Small intestine (tissue), 7 donors: ENCODE measurements around the gene ELOVL5. TPM values are rescaled to one million over a fixed set of nuclear protein-coding genes. Genes with fewer than 3 reads are reported as not detected.
"Not testable (repeated sequence)": the region's sequence is repeated elsewhere in the genome, so short reads cannot be mapped to it uniquely, and the experiment has no call there.

ENCODE experiments used
- DNase-seq, 2 donors: peaks; one replicate each; pipeline versions ENCODE4 v3.0.0 to v3.0.0-alpha.2; 2013
- FAIRE-seq: peaks from 2 replicates; lab custom pipeline; 2012; peaks lifted over from hg19 to GRCh38; lab: Jason Lieb, UNC
- H3K27ac ChIP-seq, 3 donors: one replicate each; pipeline ENCODE4 v1.5.1; 2013; ENCODE audit warnings: low read length in 2 of 3, mild to moderate bottlenecking in 2 of 3, control low read depth in 1 of 3, inconsistent platforms in 1 of 3, low read depth in 1 of 3, moderate library complexity in 1 of 3
- H3K27me3 ChIP-seq, 3 donors: one replicate each; pipeline ENCODE4 v1.6.1; 2013; ENCODE audit warnings: low read length in 3 of 3, inconsistent platforms in 1 of 3; ENCODE audit not compliant: control insufficient read depth in 3 of 3, insufficient read depth in 3 of 3
- H3K36me3 ChIP-seq, 3 donors: one replicate each; pipeline ENCODE4 v1.6.1; 2013; ENCODE audit warnings: low read length in 3 of 3, inconsistent platforms in 1 of 3, low read depth in 1 of 3, mild to moderate bottlenecking in 1 of 3, moderate library complexity in 1 of 3; ENCODE audit not compliant: control insufficient read depth in 3 of 3, insufficient read depth in 2 of 3
- H3K4me1 ChIP-seq, 3 donors: one replicate each; pipeline ENCODE4 v1.6.1; 2013; ENCODE audit warnings: low read length in 2 of 3, inconsistent platforms in 1 of 3, low read depth in 1 of 3, mild to moderate bottlenecking in 1 of 3, moderate library complexity in 1 of 3; ENCODE audit not compliant: control insufficient read depth in 3 of 3, insufficient read depth in 2 of 3
- H3K4me3 ChIP-seq, 3 donors: one replicate each; pipeline ENCODE4 v1.5.1; 2013; ENCODE audit warnings: low read length in 3 of 3, control low read depth in 1 of 3, inconsistent platforms in 1 of 3, low read depth in 1 of 3, mild to moderate bottlenecking in 1 of 3, moderate library complexity in 1 of 3
- H3K9me3 ChIP-seq, 2 donors: one replicate each; pipeline ENCODE4 v1.6.1; 2013; ENCODE audit warnings: low read depth in 1 of 2, low read length in 1 of 2; ENCODE audit not compliant: control insufficient read depth in 2 of 2, insufficient read depth in 1 of 2
- whole genome bisulfite sequencing, 3 donors: extraction: QIAGEN DNeasy Blood & Tissue Kit; methylation state at CpG; one replicate each; pipeline ENCODE4 v1.1.7; 2013; 5-methylcytosine and 5-hydroxymethylcytosine counted together
- polyA plus RNA-seq, 4 donors: library from polyadenylated mRNA; stranded (reverse) in 3 of 4; unstranded in 1 of 4; fragments of 200-250 nt in 3 of 4; fragments of 120-200 nt in 1 of 4; gene quantifications; one replicate each; pipeline versions ENCODE4 v1.2.1 to v1.2.3, GENCODE V29; 2013
- donor health status: healthy with polysubstance abuse.
- donor health status: control.
- donor health status: control.
- donor health status: Bipolar disorder and iron deficiency.
- donor health status: healthy.

The ELOVL5 gene
- polyA plus RNA-seq, 4 donors: 6.3 to 37.0 (median 22.6) TPM

- H3K4me1 ChIP-seq: peaks cover 0 to 4% (median 0%) of the 10 kb centered on the region in 3 donors
- H3K9me3 ChIP-seq: no peaks in the 10 kb centered on the region
- DNase-seq (no peak), FAIRE-seq (no peak)
- H3K36me3 ChIP-seq: no peaks in the 10 kb centered on the region
- H3K27ac ChIP-seq: no peak overlapping the region
- no peaks in the 10 kb centered on the region for H3K27me3 ChIP-seq
- no peak overlapping the region for H3K4me3 ChIP-seq
- 65 to 79% (median 78%) methylated on average over 2 of the region's 2 CpGs for WGBS, 3 donors
Measured at GRCh38 chr6:53321701-53322100, 27.0 kb downstream of the ELOVL5 start.

- DNase-seq (no peak), FAIRE-seq (no peak)
- H3K27me3 ChIP-seq: no peaks in the 10 kb centered on the region
- no peak overlapping the region for H3K4me3 ChIP-seq
- WGBS, 3 donors: 75 to 93% (median 85%) methylated on average over 5 of the region's 5 CpGs
- H3K9me3 ChIP-seq: no peaks in the 10 kb centered on the region
- no peak overlapping the region for H3K27ac ChIP-seq
- H3K4me1 ChIP-seq: peaks cover 0 to 4% (median 0%) of the 10 kb centered on the region in 3 donors
- H3K36me3 ChIP-seq: no peaks in the 10 kb centered on the region
Measured at GRCh38 chr6:53320964-53321363, 27.8 kb downstream of the ELOVL5 start.

- WGBS, 3 donors: 84 to 93% (median 91%) methylated on average over 5 of the region's 5 CpGs
- Histone ChIP-seq H3K27ac (no peak overlapping the region), H3K27me3 (no peaks in the 10 kb centered on the region), H3K36me3 (no peaks in the 10 kb centered on the region), H3K4me3 (no peak overlapping the region), H3K4me1 (peaks cover 0 to 10% (median 0%) of the 10 kb centered on the region in 3 donors), H3K9me3 (no peaks in the 10 kb centered on the region)
- DNase-seq: no peak
- no peak for FAIRE-seq
Measured at GRCh38 chr6:53318429-53318828, 30.3 kb downstream of the ELOVL5 start.

GRCh38 chr6:53317861-53318260 is 30.9 kb downstream of the ELOVL5 start:
- WGBS, 3 donors: 71 to 92% (median 92%) methylated on average over 2 of the region's 2 CpGs
- H3K36me3 ChIP-seq: no peaks in the 10 kb centered on the region
- DNase-seq: no peak
- no peak for FAIRE-seq
- no peaks in the 10 kb centered on the region for H3K27me3 ChIP-seq
- H3K9me3 ChIP-seq: no peaks in the 10 kb centered on the region
- H3K4me3 ChIP-seq: no peak overlapping the region
- H3K4me1 ChIP-seq: peaks cover 0 to 10% (median 0%) of the 10 kb centered on the region in 3 donors
- no peak overlapping the region for H3K27ac ChIP-seq

GRCh38 chr6:53317299-53317698 is 31.5 kb downstream of the ELOVL5 start:
- not testable (repeated sequence) for FAIRE-seq, H3K36me3 ChIP-seq, H3K4me3 ChIP-seq, H3K27me3 ChIP-seq, H3K9me3 ChIP-seq, H3K4me1 ChIP-seq, H3K27ac ChIP-seq, DNase-seq
- WGBS, 3 donors: 79 to 85% (median 84%) methylated on average over 8 of the region's 8 CpGs

GRCh38 chr6:53316142-53316541 is 32.6 kb downstream of the ELOVL5 start:
- Histone ChIP-seq H3K4me1 (peaks cover 0 to 6% (median 0%) of the 10 kb centered on the region in 3 donors), H3K4me3 (no peak overlapping the region), H3K36me3 (no peaks in the 10 kb centered on the region), H3K9me3 (no peaks in the 10 kb centered on the region), H3K27ac (no peak overlapping the region), H3K27me3 (no peaks in the 10 kb centered on the region)
- FAIRE-seq: no peak
- no peak for DNase-seq

- no peak for DNase-seq
- no peak for FAIRE-seq
- Histone ChIP-seq H3K4me3 (no peak overlapping the region), H3K27ac (no peak overlapping the region), H3K27me3 (no peaks in the 10 kb centered on the region), H3K9me3 (no peaks in the 10 kb centered on the region), H3K4me1 (peaks cover 0 to 6% (median 0%) of the 10 kb centered on the region in 3 donors), H3K36me3 (no peaks in the 10 kb centered on the region)
- WGBS, 3 donors: 71 to 78% (median 72%) methylated on average over 3 of the region's 3 CpGs
Measured at GRCh38 chr6:53315086-53315724, 33.5 kb downstream of the ELOVL5 start.

- Histone ChIP-seq H3K4me1 (peaks cover 0 to 8% (median 0%) of the 10 kb centered on the region in 3 donors), H3K27me3 (no peaks in the 10 kb centered on the region), H3K27ac (no peak overlapping the region), H3K9me3 (no peaks in the 10 kb centered on the region), H3K36me3 (no peaks in the 10 kb centered on the region), H3K4me3 (no peak overlapping the region)
- WGBS, 3 donors: 60 to 63% (median 61%) methylated on average over 4 of the region's 4 CpGs
- DNase-seq (no peak), FAIRE-seq (no peak)
Measured at GRCh38 chr6:53313784-53314400, 34.9 kb downstream of the ELOVL5 start.
